LNCAP (cell line): ENCODE data around the gene MAGI2.

Source experiments
- TF ChIP-seq, protein P1 (sequence below): fragments of 450-650 bp; IDR thresholded peaks from 2 replicates; pipeline ENCODE4 v1.5.1; 2017; ENCODE audit warnings: mild to moderate bottlenecking

The MAGI2 gene

DNA sequence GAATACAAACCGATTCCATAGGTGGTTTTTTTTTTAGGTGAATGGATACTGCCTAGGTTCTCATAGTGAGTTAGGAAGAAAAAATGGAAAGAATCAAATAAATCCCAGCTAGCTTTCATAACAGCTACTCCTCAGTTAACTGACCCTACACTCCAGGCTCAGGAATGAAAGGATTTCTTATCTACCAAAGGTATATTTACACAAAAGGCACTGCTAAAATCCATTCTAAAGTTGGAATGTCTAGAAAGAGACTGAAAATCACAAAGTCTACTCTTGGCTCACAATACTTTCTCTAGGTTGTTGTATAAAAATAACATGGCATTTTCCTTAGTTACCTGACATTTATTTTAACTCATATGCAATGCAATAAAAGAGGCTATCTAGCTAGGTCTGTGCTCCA lies 375.2 kb downstream of the MAGI2 start:
- TF ChIP-seq, protein P1, sequence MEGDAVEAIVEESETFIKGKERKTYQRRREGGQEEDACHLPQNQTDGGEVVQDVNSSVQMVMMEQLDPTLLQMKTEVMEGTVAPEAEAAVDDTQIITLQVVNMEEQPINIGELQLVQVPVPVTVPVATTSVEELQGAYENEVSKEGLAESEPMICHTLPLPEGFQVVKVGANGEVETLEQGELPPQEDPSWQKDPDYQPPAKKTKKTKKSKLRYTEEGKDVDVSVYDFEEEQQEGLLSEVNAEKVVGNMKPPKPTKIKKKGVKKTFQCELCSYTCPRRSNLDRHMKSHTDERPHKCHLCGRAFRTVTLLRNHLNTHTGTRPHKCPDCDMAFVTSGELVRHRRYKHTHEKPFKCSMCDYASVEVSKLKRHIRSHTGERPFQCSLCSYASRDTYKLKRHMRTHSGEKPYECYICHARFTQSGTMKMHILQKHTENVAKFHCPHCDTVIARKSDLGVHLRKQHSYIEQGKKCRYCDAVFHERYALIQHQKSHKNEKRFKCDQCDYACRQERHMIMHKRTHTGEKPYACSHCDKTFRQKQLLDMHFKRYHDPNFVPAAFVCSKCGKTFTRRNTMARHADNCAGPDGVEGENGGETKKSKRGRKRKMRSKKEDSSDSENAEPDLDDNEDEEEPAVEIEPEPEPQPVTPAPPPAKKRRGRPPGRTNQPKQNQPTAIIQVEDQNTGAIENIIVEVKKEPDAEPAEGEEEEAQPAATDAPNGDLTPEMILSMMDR = no peak

DNA sequence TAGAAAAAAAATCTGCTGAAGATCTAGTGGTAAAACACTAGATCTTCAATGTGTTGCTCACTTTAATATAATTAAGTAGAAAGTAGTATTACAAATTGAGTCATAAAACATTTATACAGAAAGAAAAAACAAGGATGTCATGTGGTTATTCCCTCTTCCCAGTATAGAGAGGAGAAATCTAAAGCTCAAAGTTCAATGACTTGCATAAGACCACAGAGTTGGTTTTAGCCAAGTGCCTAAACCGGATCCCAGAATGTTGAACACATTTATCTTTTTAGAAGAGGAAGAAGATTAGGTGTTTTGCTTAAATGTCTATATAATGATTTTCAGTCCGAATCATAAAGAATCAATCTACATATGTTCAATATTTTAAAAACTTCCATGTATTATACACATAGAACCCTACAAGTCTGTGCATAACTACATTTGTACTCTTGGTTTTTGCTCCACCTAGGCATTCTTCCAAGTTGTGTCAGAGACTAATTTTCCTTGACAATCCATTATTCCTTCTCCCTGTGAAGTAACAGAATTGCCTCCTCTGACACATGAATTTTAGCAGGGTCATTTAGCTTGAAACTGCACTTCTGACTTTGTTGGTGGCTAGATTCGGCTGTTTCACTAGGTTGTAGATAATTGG lies 389.2 kb downstream of the MAGI2 start:
- TF ChIP-seq, protein P1 = no peak

DNA sequence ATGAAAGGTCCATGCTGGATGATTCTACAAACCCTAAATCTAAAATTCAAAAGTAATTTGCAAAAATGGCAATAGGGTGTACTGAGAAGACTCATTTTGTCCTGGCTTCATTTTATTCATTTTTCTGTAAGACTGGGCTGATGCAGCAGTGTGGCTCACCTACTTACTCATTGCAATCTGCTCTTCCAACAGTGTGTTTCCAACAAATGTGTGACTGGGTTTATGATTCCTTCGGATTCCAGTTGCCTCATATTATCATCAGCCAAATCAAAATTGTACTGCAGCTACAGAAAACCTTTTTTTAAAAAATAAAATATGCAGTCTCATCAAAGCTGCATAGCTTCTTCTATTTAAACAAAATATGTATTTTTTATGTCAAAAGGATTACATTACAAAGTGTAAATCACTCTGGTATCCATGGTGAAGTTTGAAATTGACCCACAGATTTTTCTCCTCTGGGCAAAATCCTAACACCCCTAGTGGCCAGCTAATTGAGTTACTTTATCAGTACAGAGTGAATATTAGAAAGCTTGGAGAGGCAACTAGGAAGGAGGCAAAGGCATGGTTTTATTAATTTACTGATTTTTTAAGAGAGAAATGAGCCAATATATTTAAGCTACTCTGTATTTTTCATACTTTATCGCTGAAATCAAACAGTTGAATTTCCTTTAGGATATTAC lies 390.3 kb downstream of the MAGI2 start:
- TF ChIP-seq, protein P1 = no peak

DNA sequence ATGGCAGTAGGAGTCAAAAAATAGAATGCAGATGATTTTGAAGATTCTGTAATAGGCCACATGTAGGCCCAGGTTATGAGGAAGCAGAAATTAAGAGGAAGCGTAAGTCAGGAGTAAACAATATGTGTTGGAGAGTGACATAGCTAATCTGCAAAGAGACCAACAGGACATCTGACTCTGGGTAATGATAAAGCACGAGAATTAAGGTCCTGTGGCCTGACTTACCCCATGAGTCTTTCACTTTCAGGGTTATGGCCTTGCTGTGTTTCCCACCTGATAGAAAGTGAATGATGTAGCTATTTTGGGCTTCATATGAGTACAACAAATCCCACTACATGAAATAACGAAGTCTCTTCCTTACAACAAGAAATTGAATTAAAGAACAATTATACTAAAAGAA lies 393.0 kb downstream of the MAGI2 start:
- TF ChIP-seq, protein P1 = no peak

DNA sequence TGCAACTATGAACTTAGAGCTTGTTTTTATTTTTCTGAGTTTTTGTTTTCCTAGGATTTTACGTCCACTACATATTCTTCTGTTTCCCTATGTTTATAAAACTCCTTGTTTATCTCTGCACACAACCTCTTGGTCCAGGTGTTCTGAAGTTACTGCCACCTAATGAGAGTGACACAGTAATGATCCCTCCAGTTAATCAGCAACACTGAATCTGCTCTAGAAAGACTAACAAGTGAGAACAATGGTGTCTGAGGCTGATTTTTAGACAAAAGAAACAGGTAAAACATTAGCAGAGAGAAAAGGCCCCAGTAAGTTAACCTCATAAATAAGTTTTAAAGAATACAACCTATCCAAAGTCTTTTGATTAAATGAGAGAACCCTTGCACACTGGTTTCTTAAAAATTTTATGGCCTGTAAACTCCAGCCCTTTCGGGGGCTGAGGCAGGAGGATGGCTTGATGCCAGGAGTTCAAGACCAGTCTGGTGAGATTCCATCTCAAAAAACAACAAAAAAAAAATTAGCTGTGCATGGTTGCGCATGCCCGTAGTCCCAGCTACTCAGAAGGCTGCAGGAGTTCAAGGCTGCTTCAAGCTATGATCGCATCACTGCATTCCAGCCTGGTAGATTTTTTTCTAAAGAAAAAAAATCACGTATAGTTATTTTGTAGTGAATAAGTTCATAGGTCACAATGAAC lies 397.6 kb downstream of the MAGI2 start:
- TF ChIP-seq, protein P1 = no peak

DNA sequence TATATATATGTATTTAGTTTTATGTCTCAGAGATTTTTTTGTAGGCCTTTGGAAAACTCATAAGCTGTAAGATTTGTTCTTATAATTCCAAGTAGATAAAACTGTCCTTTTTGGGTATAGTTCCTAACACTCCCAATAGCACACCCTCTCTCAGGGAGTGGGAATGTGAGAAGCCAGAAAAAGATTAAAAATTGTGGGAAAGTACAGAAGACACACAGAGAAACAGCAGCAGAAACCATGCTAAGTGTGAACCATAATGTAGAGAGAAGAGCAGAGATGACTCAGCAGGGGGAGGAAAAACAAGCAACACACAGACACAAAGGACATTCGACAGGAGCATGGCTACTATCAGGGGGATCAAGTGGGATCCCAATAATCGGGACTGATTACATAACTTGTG lies 401.6 kb downstream of the MAGI2 start:
- TF ChIP-seq, protein P1 = no peak

DNA sequence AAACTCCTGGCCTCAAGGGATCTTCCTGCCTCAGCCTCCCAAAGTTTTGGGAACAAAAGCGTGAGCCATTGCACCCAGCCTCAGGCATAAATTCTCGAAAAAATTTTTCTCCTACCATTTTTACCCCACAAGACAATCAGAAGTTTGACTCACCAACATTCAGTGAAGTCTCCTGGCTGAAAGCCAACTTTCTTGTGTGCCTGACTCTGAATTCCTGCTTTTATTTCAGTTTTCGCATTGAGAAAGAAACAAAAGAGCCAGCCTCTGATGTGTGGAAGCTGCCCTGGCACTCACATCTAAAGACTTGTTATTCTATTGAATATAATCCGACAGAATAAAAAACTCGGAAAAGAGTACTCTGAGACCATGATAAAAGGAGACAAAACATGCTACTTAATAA lies 402.9 kb downstream of the MAGI2 start:
- TF ChIP-seq, protein P1 = no peak
